Activated CD8-positive, alpha-beta T cell treated with anti-CD3 and anti-CD28 coated beads, Interleukin-2, amount 10 ng/mL, durations not matched to agents 7 days and 5 days (primary cell): ENCODE measurements around the gene ZDHHC19. TPM values are rescaled to one million over a fixed set of nuclear protein-coding genes. Genes with fewer than 3 reads are reported as not detected.
"Not testable (repeated sequence)": the region's sequence is repeated elsewhere in the genome, so short reads cannot be mapped to it uniquely, and the experiment has no call there.

ENCODE experiments used
- ATAC-seq: fragments of 150-1000 bp; cut with Tn5 transposase; one replicate; pipeline ENCODE4 v1.10.0; 2021; ENCODE audit warnings: moderate library complexity
- CTCF ChIA-PET: fragments of 350-600 bp; sonication (Branson Sonifier 250); formaldehyde crosslinking; loops from one replicate; lab custom pipeline; 2021; ENCODE audit warnings: antibody characterized with exemption; lab: Charles Lee
- POLR2A ChIA-PET: fragments of 350-600 bp; sonication (Branson Sonifier 250); formaldehyde crosslinking; loops from one replicate; lab custom pipeline; 2021; ENCODE audit warnings: antibody characterized with exemption; lab: Charles Lee
- DNase-seq: peaks from one replicate; pipeline ENCODE4 v3.0.0-alpha.2; 2020
- H3K27ac Mint-ChIP-seq: one replicate; pipeline ENCODE4 v1.8.0; 2021; ENCODE audit warnings: mild to moderate bottlenecking, mixed read lengths
- H3K27me3 Mint-ChIP-seq: one replicate; pipeline ENCODE4 v1.8.0; 2021; ENCODE audit warnings: low read depth, mixed read lengths
- H3K36me3 Mint-ChIP-seq: one replicate; pipeline ENCODE4 v1.8.0; 2021; ENCODE audit warnings: low read depth, mixed read lengths
- H3K4me1 Mint-ChIP-seq: one replicate; pipeline ENCODE4 v1.8.0; 2021; ENCODE audit warnings: low read depth, mixed read lengths
- H3K4me3 Mint-ChIP-seq: one replicate; pipeline ENCODE4 v1.8.0; 2021; ENCODE audit warnings: mild to moderate bottlenecking, mixed read lengths
- H3K9me3 Mint-ChIP-seq: one replicate; pipeline ENCODE4 v1.8.0; 2022; ENCODE audit warnings: mixed read lengths; ENCODE audit not compliant: insufficient read depth
- total RNA-seq, 2 experiments: library from RNA; stranded (reverse); gene quantifications; one replicate each; pipeline ENCODE4 v1.2.3, GENCODE V29; 2021

Gene ZDHHC19
- total RNA-seq, 2 experiments from 2014 or later, result not detected

- Mint-ChIP-seq H3K4me1 (peaks cover 20% of the 10 kb centered on the region), H3K4me3 (no peak overlapping the region), H3K27me3 (no peaks in the 10 kb centered on the region), H3K27ac (no peak overlapping the region), H3K36me3 (no peaks in the 10 kb centered on the region), H3K9me3 (no peaks in the 10 kb centered on the region)
- ATAC-seq, result no peak
- ChIA-PET CTCF (interaction anchor here (1.7 kb wide), 1 partner anchor 148 kb away, joined by 4 read pairs; no protein-coding TSS in a partner anchor), POLR2A (no interaction called here)
- no peak for DNase-seq
Observed at GRCh38 chr3:196220587-196220986, 9.4 kb upstream of the ZDHHC19 start.

GRCh38 chr3:196219970-196220311 lies 8.7 kb upstream of the ZDHHC19 start:
- no peak for DNase-seq
- Mint-ChIP-seq H3K27me3 (no peaks in the 10 kb centered on the region), H3K27ac (no peak overlapping the region), H3K36me3 (no peaks in the 10 kb centered on the region), H3K9me3 (no peaks in the 10 kb centered on the region), H3K4me1 (peaks cover 20% of the 10 kb centered on the region), H3K4me3 (no peak overlapping the region)
- ATAC-seq, result no peak
- CTCF ChIA-PET, result interaction anchor here (1.7 kb wide), 1 partner anchor 147 kb away, joined by 4 read pairs; no protein-coding TSS in a partner anchor
- POLR2A ChIA-PET, result no interaction called here

DNA sequence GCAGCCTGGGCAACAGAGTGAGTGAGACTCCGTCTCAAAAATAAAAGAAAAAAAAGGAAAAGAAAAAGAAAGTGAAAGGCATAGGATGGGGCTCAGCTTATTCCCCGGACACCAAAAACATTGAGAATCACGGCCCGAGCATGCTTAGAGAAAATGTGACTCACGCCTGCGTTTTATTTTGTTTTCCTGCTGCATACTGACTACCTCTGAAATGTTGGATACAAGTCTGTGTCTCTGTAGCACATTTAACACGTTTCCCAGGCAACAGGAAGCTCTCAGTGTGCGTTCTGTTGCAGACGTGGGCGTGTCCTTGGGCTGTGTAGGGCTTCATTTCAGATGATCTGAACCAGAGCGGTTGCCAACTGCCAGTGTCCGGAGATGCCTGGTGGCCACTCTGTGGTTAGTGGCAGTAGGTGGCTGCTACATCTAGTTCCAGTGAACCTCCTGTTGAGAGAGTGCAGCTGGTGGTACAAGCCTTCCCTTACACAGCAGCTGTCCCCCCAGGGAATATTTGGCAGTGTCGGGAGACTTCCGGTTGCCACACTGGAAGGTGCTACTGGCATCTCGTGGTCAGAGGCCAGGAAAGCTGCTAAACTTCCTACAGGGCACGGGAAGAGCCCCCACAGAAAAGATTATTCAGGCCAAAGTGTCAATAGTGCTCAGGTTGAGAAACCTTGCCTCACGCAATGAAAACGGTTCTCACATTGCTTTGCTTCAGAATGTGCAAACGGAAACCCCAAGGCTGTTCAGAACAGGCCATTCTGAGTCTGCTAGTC lies 8.2 kb upstream of the ZDHHC19 start:
- no peaks in the 10 kb centered on the region for H3K9me3 Mint-ChIP-seq
- CTCF ChIA-PET, result interaction anchor here (1.3 to 1.7 kb wide), 2 partner anchors 21 to 147 kb away, joined by 3 to 4 read pairs; no protein-coding TSS in a partner anchor
- H3K4me1 Mint-ChIP-seq, result peaks cover 20% of the 10 kb centered on the region
- ATAC-seq (peak; percentile 97), DNase-seq (peak; percentile 78)
- no peaks in the 10 kb centered on the region for H3K27me3 Mint-ChIP-seq
- H3K4me3 Mint-ChIP-seq, result peak overlapping the region; percentile 65
- H3K27ac Mint-ChIP-seq, result peak overlapping the region; percentile 67
- POLR2A ChIA-PET, result interaction anchor here (0.6 to 1.3 kb wide), 3 partner anchors 21 to 241 kb away, joined by 3 to 4 read pairs (median 3); no protein-coding TSS in a partner anchor
- no peaks in the 10 kb centered on the region for H3K36me3 Mint-ChIP-seq

DNA sequence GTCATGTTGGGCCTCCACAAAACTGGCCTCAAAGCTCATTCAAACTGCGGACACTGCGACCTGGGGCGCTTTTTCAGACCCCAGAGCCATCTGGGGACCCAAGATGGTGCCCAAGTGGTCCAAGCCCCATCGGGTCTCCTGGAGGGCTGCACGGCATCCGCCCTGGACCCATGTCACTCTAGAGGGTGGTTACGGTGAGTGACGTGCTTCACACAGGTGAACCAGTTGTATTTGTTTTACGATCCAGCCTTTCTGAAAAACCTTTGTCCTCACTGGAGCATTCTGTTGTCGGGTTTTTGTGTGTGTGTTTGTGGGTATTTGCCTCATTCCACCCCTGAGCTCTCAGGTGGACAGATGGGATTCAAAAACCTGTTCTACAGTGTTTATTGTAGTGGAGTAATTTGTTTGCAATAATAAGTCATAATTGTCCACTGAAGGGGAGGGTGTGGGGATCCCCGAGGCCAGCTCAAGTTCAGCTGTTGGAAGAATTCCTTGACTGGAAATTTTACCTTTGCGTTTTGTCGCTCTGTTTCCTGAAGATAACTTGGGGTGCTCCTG lies 7.0 kb upstream of the ZDHHC19 start:
- Mint-ChIP-seq H3K27ac (no peak overlapping the region), H3K4me3 (no peak overlapping the region), H3K36me3 (no peaks in the 10 kb centered on the region), H3K27me3 (no peaks in the 10 kb centered on the region), H3K9me3 (no peaks in the 10 kb centered on the region), H3K4me1 (peaks cover 20% of the 10 kb centered on the region)
- POLR2A ChIA-PET, result interaction anchor here (1.3 kb wide), 1 partner anchor 242 kb away, joined by 4 read pairs; no protein-coding TSS in a partner anchor
- DNase-seq (no peak), ATAC-seq (no peak)
- CTCF ChIA-PET, result interaction anchor here (1.3 kb wide), 1 partner anchor 19 kb away, joined by 3 read pairs; no protein-coding TSS in a partner anchor

DNA sequence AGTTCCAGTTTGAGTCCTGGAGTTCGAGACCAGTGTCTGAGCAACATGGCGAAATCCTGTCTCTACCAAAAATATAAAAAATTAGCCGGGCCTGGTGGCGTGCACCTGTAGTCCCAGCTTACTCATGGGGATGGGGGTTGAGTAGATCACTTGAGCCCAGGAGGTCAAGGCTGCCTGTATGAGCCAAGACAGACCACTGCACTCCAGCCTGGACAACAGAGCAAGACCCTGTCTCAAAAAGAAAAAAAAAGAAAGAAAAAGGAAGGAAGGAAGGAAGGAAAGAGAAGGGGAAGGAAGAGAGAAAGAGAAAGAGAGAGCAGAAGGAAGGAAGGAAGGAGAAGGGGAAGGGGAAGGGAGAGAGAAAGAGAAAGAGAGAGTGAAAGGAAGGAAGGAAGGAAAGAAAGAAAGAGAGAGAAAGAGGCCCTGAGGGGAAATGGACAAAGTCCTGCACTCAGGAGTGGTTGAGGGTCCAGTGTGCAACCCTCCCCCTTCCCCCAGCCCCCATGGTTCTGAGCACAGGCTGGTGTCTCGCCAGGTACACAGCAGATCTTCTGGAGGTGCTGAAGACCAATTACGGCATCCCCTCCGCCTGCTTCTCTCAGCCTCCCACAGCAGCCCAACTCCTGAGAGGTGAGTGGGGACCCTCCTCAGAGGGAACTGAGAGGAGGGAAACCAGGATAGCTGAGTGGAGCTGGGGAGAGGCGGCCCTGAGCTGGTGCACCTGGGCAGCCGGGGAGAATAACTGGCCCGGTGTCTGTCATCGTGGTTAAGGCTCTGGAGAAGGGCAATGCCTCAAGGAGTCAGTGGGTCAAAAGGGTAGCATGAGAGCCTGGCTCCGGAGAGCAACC lies 6.3 kb upstream of the ZDHHC19 start:
- POLR2A ChIA-PET, result no interaction called here
- no peaks in the 10 kb centered on the region for H3K9me3 Mint-ChIP-seq
- H3K4me3 Mint-ChIP-seq, result no peak overlapping the region
- H3K27ac Mint-ChIP-seq, result no peak overlapping the region
- no peaks in the 10 kb centered on the region for H3K36me3 Mint-ChIP-seq
- H3K27me3 Mint-ChIP-seq, result no peaks in the 10 kb centered on the region
- DNase-seq (no peak), ATAC-seq (no peak)
- CTCF ChIA-PET, result interaction anchor here (1.3 kb wide), 1 partner anchor 19 kb away, joined by 3 read pairs; no protein-coding TSS in a partner anchor
- peaks cover 20% of the 10 kb centered on the region for H3K4me1 Mint-ChIP-seq

DNA sequence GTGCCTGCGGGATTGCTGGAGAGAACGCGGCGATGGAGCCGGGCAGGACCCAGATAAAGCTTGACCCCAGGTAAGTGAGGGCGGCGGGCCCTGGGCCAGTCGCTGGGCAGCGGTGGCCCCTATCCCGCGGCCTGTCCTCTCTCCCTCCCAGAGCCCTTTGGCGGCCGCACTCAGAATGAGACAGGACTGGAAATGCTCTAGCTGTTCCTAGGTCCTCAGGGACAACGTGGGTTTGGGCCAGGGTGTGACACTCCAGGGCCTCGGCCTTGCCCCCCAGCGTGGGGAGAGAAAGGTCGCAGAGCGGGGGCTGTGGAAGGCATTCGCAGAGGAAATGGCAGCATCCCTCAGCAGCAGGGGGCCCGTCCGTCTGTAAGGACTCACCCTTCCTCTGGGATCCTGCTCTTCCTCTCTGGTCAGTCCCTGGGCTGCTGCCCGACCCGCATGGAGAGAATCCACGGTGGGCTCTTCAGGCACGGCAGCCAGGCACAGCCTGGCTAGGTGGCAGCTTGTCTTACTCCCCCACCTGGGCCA lies 5.5 kb upstream of the ZDHHC19 start:
- H3K27ac Mint-ChIP-seq, result no peak overlapping the region
- H3K4me1 Mint-ChIP-seq, result peaks cover 20% of the 10 kb centered on the region
- H3K4me3 Mint-ChIP-seq, result no peak overlapping the region
- POLR2A ChIA-PET, result no interaction called here
- H3K36me3 Mint-ChIP-seq, result no peaks in the 10 kb centered on the region
- CTCF ChIA-PET, result no interaction called here
- no peaks in the 10 kb centered on the region for H3K9me3 Mint-ChIP-seq
- H3K27me3 Mint-ChIP-seq, result no peaks in the 10 kb centered on the region
- DNase-seq (no peak), ATAC-seq (no peak)

- CTCF ChIA-PET, result no interaction called here
Observed at GRCh38 chr3:196216089-196216564, 4.9 kb upstream of the ZDHHC19 start, which contains the start of gene SLC51A. SLC51A (plus strand) TSS chr3:196216534; CDS start chr3:196216713, 179 bp downstream.

GRCh38 chr3:196215493-196216020 lies 4.4 kb upstream of the ZDHHC19 start:
- POLR2A ChIA-PET, result no interaction called here
- CTCF ChIA-PET, result interaction anchor here (0.7 kb wide), 1 partner anchor 144 kb away, joined by 3 read pairs; no protein-coding TSS in a partner anchor
- DNase-seq (no peak), ATAC-seq (no peak)
- H3K27me3 Mint-ChIP-seq, result peaks cover 1% of the 10 kb centered on the region
- H3K27ac Mint-ChIP-seq, result no peak overlapping the region
- no peak overlapping the region for H3K4me3 Mint-ChIP-seq
- H3K36me3 Mint-ChIP-seq, result no peaks in the 10 kb centered on the region
- H3K4me1 Mint-ChIP-seq, result peaks cover 20% of the 10 kb centered on the region
- H3K9me3 Mint-ChIP-seq, result no peaks in the 10 kb centered on the region

More at GRCh38 chr3:196216089-196216564, 4.9 kb upstream of the ZDHHC19 start, which contains the start of gene SLC51A:
- no peak within 1 kb of the TSS for H3K4me3 Mint-ChIP-seq
- ATAC-seq (no peak), DNase-seq (no peak)
- peaks cover 20% of the 10 kb centered on the region for H3K4me1 Mint-ChIP-seq
- H3K27ac Mint-ChIP-seq, result no peak within 1 kb of the TSS
- H3K27me3 Mint-ChIP-seq, result no peaks in the 10 kb centered on the region
- no peaks in the 10 kb centered on the region for H3K36me3 Mint-ChIP-seq
- H3K9me3 Mint-ChIP-seq, result no peaks in the 10 kb centered on the region
- POLR2A ChIA-PET, result no interaction called here

GRCh38 chr3:196214783-196215441 lies 3.7 kb upstream of the ZDHHC19 start:
- Mint-ChIP-seq H3K4me1 (peaks cover 19% of the 10 kb centered on the region), H3K9me3 (no peaks in the 10 kb centered on the region), H3K36me3 (no peaks in the 10 kb centered on the region), H3K27me3 (peaks cover 2% of the 10 kb centered on the region), H3K4me3 (no peak overlapping the region), H3K27ac (no peak overlapping the region)
- ATAC-seq (no peak), DNase-seq (no peak)
- ChIA-PET CTCF (interaction anchor here (0.7 kb wide), 3 partner anchors 14 to 341 kb away, joined by 3 to 4 read pairs (median 3); no protein-coding TSS in a partner anchor), POLR2A (interaction anchor here (0.6 kb wide), 1 partner anchor 887 kb away, joined by 3 read pairs; no protein-coding TSS in a partner anchor)

- H3K36me3 Mint-ChIP-seq, H3K4me3 Mint-ChIP-seq, POLR2A ChIA-PET, ATAC-seq, DNase-seq, CTCF ChIA-PET, H3K27ac Mint-ChIP-seq, H3K9me3 Mint-ChIP-seq: not testable (repeated sequence)
- peaks cover 11% of the 10 kb centered on the region for H3K27me3 Mint-ChIP-seq
- peaks cover 12% of the 10 kb centered on the region for H3K4me1 Mint-ChIP-seq
Observed at GRCh38 chr3:196209944-196210672, 1.1 kb downstream of the ZDHHC19 start.
